Measurements from ENCODE around the gene GFER.

GFER gene

GRCh38 chr16:1991948-1992703 is 8.1 kb downstream of the GFER start:
- no peak for DNase-seq

DNA sequence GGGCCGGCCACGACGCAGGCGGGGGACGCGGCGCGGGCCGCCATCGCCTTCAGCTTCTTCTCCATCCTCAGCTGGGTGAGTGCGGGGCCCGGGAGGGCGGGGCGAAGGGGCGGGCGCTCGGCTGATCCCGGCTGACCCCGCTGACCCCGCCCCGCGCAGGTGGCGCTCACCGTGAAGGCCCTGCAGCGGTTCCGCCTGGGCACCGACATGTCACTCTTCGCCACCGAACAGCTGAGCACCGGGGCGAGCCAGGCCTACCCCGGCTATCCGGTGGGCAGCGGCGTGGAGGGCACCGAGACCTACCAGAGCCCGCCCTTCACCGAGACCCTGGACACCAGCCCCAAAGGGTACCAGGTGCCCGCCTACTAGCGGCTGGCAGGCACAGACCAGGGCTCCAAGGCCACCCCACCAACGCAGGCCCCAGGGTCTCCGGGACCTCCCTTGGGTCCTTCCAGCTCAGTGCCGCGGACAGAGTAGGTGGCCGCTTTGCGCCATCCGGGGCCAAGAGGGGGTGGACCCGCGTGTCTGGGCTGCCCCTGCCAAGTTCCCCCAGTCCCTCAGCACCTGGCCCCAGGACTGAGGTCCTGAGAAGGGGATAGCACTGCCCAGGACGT is 8.8 kb downstream of the GFER start:
- no peak for DNase-seq

DNA sequence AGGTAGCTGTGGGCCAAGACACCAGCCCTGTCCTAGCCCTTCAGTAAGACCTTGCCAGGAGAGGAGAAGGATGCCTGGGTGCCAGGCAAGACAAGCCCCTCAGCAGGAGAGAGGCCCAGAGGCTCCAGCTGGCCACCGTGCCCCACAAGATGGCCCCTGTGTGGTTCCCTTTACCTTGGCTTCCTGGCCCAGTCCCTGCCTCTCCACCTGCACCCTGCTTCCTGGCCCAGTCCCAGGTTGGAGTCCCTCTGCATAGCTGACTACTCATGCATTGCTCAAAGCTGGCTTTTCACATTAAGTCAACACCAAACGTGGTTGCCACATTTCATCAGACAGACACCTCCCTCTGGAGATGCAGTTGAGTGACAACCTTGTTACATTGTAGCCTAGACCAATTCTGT is 9.7 kb downstream of the GFER start:
- no peak for DNase-seq

DNA sequence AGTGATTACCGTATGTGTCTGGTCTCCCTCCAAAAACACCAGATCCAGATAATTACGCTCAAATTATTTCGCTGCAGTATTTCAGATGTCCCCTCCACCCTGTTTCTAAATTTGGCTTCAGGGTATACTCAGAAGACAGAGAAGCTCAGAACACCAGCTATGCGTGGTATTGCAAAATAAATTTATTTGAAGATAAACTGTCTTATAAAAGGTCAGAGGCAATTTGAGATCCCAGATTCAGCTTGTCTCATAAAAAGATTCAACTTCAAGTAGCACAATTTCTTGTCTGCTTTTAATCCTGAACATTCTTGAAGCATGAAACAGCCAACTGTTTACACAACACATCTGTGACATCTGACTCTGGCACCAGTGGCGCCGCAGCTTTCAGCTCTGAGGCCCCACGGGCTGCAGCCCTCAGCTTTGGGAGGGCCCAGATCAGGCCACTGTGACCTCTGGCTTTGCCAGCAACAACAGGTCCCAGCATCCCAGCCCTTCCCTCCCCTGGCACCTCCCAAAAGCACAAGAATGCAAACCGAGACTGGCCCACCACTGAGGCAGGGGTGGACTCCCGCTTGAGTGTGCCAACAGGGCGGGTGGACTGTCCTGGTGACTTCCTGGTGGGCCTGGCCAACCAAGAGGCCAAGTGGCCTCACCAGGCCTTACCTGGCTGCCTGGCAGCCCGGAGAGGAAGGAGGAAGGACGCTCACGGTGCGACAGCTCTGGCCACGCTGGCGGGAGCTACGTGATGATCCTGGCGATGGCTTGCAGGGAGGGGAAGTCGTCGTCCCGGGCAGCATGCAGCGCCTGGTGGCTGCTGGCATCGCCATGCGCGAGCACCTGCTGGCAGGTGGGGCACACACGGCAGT is 13.7 kb downstream of the GFER start:
- no peak for DNase-seq

- DNase-seq, result no peak
Measured at GRCh38 chr16:1998360-1998835, 14.4 kb downstream of the GFER start.

DNA sequence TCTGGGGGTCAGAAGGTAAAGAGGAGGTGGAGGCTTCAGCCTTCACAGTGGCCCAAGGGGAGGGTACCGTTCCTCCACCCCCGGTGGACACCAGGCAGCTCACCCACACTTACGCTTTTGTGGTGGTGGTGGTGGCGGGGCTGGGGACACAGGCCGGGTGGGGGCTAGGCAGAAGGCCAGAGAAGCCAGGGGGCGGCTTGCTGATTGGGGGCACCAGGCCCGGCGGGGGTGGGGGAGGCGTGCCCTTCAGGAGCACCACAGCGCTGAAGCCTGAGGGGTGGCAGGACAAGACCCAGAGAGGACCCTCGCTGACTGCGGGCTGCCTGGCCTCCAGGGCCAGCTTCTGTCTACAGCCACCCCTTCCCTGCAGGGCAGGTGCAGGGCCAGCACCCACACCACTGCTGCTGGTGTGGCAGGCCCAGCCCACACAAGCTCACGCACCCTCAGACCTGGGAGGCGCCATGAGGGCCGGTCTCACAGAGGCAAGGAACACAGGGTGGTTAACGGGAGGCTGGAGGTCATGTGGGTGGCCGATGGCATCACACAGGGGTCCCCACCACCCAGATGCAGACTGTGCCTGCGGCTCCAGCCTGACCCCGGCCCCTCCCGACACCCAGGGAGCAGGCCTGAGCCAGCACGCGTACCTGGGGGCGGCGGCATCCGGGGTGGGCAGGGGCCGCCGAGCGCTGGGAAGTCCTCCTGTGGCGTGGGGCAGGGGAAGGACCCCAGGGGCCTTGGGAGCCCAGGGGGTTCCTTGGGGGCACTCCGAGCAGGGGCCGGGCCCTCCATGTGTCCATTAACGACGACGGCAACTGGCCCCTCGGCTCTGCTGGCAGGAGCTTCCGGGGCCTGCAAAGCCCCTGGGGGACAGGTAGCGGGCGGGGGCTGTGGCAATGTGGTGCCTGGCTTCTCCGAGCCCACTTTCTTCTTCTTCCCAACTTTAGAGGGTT is 15.1 kb downstream of the GFER start:
- no peak for DNase-seq

DNA sequence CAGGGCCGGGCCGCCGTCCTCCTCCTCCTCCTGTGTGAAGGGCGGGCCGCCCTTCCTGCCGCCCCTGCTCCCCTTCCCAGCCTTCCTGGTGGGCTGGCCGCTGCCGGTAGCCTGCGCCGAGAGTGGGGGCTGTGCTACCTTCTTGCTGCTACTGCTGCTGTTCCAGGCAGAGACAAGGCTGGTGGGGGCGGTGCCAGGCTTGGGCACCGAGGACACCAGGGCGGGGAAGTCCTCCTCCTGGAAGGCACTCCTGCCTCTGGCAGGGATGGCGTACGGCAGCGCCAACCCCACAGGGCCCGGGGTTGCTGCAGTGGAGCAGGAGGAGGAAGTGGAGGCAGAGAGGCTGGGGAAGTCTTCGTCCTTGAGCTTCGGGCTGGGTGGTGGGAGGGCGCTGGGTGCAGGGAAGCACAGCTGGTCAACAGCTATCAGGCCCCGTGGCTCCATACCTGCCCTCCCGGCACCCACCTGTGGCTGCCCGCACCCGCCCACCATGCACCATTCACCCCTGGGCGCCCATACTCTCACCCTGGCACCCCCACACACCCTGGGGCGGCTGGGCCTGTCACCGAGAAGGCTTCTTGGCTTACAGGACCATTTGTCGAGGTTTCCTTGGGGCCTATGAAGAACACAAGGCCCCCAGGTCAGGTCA is 16.0 kb downstream of the GFER start:
- DNase-seq, result no peak

DNA sequence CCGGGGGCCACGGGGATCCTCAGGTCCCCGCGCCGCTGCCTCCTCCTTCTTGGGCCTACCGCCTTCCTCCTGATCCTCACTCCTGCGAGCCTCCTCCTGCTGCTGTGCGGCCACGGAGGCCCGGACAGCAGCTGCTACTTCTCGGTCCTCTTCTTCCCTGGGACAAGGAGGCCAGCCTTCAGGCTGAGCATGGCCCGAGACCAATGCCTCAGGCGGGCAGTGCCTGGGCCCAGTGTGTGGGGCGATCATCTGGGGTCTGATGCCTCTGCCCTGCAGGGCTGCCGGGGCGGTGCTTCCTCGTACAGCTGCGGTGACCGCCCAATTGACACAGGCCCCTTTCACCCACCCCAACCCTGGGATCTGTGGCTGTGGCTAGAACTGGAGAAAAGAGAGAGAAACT is 17.0 kb downstream of the GFER start:
- no peak for DNase-seq

DNA sequence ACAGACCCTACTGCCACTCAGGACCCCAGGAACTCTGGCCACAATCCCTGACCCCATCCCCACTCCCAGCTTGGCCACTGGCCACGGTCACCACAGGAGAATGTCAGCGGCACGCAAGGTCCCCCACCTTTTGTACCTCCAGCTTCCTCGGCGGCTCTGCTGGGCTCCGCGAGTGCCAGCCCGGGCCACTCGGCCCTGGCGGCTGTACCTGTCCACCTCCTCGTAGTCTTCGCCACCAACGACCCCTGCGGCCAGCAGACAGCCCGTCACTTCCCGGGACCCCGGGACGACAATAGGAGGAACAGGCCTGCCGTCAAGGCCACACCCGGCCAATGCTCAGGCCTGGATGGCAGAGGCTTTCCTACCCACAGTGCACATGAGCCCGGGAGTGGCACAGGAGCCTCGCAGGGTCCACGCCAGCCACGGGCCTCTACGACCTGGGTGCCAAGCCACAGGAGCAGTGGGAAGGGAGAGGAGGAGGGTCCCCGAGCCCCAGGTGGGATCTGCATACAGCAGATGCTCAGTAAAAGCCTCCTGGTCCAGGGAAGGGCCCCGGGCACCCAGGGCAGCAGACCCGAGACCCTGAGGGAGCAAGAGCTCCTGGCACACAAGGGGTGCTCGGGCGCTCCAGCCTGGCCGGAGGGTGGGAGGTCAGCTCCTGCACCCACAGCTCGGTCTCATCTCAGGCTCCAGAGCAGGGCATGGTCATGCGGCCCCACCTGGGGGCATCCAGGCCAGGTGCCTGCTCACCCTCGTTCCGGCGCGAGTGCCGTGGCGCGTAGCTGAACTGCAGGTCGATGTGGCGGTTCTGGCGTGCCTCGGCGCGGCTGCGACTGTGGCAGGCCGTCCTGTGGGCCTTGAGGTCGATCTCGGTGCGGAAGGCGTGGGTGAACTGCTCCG is 17.7 kb downstream of the GFER start:
- no peak for DNase-seq

DNA sequence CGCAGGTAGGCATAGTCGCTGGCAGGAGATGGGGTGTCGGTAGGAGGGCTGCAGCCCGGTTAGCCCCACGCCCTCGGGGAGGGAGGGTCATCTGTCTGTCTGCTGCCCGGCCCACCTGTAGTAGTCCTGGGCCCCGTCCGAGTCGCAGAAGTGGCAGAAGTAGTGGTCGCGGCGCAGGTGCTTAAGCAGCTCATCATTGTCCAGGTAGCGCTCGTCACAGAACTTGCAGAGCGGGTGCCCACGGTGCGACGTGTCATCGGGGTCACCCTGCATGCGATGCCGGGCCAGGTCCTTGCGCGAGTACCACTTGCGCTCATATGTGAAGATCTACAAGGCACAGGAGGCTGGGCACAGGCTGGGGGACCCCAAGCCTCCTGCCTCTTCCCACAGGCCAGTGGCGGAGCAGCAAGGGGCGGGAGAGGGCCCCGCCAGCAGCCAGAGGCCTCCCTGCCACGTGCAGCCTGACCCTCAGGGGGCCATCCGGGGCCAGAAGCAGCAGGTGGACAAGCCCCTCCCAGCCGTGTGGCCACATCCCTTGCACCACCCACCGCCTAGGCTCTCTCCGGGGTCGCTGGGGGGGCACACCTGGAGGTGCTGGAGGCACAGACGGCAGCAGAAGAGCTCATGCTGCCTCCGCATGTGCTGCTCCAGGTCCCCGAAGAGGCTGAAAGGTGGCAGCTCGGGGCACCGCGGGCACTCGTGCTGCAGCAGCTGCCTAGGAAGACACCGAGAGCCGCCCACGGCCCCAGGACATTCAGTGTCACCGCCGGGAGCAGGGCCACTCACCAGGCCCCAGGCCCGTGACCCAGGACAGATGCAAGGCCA is 18.6 kb downstream of the GFER start:
- no peak for DNase-seq

DNA sequence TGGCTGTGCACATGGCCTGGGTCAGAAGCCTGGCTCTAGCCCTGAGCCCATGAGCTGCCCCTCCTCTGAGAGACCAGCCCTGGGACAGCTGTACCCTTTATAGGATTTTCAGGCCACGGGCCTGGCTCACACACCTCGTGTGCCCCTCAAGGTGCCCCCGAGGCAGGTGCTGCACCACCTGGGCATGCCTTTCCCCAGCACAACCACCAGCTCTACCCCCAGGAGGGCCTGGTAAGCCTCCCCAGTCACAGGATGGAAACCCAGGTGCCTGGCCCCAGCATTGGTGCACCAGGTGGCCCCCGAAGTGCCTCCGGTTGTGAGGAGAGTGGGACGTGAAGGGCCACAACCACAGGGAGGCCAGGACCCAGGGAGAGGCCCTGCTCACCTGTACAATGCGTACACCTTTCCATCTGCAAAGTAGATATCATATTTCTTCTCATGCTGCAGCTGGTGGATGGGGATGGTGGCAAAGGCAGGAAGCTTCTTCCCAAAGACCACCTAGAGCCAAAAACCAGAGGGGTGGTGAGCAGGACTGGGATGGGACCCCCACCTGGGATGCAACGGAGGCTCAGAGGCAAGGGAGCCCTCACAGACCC is 19.3 kb downstream of the GFER start:
- no peak for DNase-seq

GRCh38 chr16:2003827-2004641 is 20.0 kb downstream of the GFER start:
- no peak for DNase-seq

DNA sequence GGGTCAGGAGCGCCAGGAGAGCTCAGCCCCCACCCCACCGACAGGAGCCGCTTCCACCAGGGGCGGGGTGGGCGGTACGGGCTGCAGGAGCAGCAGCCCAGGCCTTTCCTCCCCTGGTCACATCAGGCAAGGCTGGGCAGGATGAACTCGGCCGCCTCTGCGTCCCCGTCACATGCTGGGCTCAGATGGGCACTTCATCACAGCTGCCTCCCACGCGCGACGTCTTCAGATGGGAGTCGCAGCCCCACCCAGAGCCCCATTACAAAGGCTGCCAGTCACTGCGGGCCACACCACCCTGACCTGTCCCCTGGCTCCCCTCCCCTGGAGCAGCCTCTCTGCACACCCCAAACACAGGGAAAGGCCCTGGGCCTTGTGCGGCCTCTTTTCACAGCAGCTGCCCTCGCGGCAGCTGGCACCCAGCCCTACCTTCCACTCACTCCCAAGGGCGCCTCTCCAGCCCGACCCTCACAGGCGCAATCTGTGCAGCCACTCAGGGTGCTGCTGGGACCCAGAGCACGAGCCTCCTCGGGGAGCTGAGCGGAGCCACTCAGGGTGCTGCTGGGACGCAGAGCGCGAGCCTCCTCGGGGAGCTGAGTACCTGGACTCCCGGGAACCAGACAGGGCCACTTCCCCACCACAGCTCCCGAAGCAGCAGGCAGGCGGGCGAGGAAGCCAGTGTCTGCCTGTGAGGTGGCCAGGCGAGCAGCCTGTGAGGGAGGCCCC is 21.0 kb downstream of the GFER start:
- no peak for DNase-seq

GRCh38 chr16:2005646-2006045 is 21.7 kb downstream of the GFER start:
- DNase-seq, result no peak

GRCh38 chr16:2006317-2006716 is 22.3 kb downstream of the GFER start:
- DNase-seq, result no peak

GRCh38 chr16:2007081-2007836 is 23.3 kb downstream of the GFER start:
- no peak for DNase-seq

DNA sequence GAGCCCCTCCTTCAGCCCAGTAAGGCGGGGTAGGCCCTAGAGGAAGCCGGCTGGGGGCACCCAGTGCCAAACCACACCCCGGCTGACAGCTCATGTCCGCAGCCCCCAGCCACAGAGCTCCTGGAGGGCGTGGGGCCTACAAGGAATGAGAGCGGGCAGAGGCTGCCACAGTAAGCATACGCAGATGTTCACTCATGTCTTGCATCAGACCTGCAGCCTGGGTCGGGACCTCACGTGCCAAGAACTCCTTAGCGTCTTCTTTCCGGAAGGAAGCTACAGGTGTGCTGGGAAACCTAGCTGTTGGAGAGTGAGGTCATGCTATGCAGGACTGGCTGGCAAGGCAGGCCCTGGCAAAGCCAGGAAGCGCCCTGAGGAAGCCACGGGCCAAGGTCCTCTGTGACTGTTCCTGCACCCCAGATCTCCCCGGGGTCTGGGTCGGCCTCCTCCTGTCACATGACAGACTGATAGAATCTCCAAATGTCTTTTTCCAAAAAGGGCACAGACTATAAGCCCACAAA is 24.1 kb downstream of the GFER start:
- no peak for DNase-seq
